GM06990 (cell line): ENCODE measurements around the gene MRPS10.

Experiments used
- DNase-seq: peaks from one replicate; pipeline ENCODE4 v3.0.0-alpha.2; 2011; ENCODE audit not compliant: insufficient read length; ENCODE audit errors: extremely low read depth
- H3K27me3 ChIP-seq: replicated peaks from 2 replicates; pipeline ENCODE4 v1.6.0; 2011; ENCODE audit warnings: low read length; ENCODE audit not compliant: control insufficient read depth, insufficient read depth
- H3K36me3 ChIP-seq: 2 replicates; pipeline ENCODE4 v1.5.1; 2011; ENCODE audit warnings: low read length; ENCODE audit not compliant: control insufficient read depth, insufficient read depth
- H3K4me3 ChIP-seq: replicated peaks from 2 replicates; pipeline ENCODE4 v1.5.1; 2011; ENCODE audit warnings: low read depth, mild to moderate bottlenecking, control low read depth, low read length
- TF ChIP-seq, protein P1 (sequence below): IDR thresholded peaks from 2 replicates; pipeline ENCODE4 v1.5.1; 2011; ENCODE audit warnings: low read length, control low read depth, mild to moderate bottlenecking, inconsistent platforms; ENCODE audit not compliant: insufficient read depth, poor library complexity, severe bottlenecking

Gene MRPS10

DNA sequence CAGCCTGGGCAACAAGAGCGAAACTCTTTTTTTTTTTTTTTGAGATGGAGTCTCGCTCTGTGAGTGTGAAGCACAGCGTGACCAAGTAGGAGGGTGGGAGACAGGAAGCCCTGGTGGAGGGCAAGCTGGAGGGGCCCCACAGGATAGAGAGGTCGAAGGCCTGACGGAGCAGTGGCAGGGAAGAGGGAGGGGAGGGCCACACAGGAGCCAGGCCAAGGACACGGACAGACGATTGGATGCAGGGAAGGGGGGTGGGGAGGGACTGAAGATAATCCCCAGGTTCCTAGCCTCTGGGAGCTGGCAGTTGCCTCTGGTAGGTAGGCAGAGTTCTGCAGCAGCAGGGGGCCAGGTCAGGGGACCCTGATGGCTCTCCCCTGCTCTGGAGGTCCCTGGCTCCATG is 55.3 kb downstream of the MRPS10 start:
- no peak overlapping the region for H3K4me3 ChIP-seq
- TF ChIP-seq, protein P1, sequence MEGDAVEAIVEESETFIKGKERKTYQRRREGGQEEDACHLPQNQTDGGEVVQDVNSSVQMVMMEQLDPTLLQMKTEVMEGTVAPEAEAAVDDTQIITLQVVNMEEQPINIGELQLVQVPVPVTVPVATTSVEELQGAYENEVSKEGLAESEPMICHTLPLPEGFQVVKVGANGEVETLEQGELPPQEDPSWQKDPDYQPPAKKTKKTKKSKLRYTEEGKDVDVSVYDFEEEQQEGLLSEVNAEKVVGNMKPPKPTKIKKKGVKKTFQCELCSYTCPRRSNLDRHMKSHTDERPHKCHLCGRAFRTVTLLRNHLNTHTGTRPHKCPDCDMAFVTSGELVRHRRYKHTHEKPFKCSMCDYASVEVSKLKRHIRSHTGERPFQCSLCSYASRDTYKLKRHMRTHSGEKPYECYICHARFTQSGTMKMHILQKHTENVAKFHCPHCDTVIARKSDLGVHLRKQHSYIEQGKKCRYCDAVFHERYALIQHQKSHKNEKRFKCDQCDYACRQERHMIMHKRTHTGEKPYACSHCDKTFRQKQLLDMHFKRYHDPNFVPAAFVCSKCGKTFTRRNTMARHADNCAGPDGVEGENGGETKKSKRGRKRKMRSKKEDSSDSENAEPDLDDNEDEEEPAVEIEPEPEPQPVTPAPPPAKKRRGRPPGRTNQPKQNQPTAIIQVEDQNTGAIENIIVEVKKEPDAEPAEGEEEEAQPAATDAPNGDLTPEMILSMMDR: no peak
- no peak for DNase-seq
- no peaks in the 10 kb centered on the region; the same call in none of the 2 replicates for H3K27me3 ChIP-seq
- H3K36me3 ChIP-seq: no peaks in the 10 kb centered on the region

DNA sequence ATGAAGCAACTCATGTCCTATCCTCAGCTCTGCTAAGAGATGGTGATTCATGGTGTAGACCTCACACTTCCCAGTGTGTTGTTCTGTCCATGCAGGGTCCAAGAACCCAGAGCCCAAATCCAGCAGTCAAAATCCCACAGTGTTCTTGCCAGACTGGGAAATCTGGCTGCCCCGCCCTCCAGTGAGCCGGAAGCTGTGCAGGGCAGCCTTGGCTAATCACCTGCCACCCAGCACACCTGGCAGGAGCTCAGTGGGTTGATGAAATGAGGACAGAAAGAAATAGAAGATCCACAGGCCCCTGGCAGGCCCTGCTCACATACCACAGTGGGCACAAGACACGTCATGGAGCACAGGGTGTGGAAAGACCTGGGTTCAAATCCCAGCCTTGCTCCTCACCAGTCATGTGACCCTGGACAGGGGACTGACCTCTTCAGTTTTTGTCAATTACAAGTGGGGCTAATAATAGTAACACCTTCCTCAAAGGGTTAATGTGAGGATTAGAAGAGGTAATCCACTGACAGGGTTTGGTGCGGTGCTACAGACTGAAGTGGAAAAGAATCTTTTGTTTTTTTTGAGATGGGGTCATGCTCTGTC is 58.1 kb downstream of the MRPS10 start:
- Histone ChIP-seq H3K36me3 (no peaks in the 10 kb centered on the region), H3K27me3 (no peaks in the 10 kb centered on the region; the same call in none of the 2 replicates), H3K4me3 (no peak overlapping the region)
- TF ChIP-seq, protein P1: no peak
- DNase-seq: no peak

DNA sequence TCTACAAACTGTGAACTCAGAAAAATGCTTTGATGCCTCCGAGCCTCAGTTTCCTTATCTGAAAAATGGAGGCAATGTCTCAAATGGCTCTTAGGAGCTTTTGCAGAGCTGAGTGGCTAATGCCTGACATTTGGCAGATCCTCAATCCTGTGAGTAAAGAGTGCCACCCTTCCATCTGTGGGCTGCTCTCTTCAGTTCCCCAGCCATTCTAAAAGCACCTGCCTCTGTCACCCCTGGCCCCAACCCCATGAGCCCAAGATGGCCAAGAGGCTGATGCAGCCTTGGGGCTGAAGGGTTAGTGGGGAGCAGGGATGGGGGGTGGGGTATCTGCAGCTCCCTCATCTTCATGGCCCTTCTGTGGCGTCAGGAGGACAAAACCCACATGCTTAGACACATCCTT is 59.0 kb downstream of the MRPS10 start:
- DNase-seq: no peak
- H3K36me3 ChIP-seq: no peaks in the 10 kb centered on the region
- no peaks in the 10 kb centered on the region; the same call in none of the 2 replicates for H3K27me3 ChIP-seq
- H3K4me3 ChIP-seq: no peak overlapping the region
- TF ChIP-seq, protein P1: no peak

DNA sequence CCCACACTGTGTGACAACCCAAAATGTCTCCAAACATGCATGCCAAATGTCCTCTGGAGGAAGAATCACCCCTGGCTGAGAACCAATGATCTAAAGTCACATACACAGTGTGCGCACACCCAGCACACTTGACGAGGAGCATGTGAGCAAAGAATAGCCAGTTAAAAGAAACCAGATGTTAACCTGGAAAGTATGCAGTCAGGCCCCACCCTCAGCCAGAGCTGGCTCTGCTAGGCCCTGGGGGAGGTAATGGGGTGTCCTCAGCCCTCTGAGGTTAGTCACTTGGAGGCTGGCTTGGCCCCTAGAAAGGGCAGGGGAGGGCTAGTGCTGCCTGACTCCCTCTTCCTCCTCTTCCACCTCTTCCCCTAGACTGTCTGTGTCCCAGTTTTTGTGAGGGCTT is 59.6 kb downstream of the MRPS10 start:
- Histone ChIP-seq H3K4me3 (no peak overlapping the region), H3K27me3 (no peaks in the 10 kb centered on the region; the same call in none of the 2 replicates), H3K36me3 (no peaks in the 10 kb centered on the region)
- TF ChIP-seq, protein P1: no peak
- no peak for DNase-seq
